Peyer's patch (tissue), 4 donors: ENCODE data around the gene SNTG2.

Source experiments
- POLR2A ChIP-seq, 2 donors: fragments of 450-650 bp; IDR thresholded peaks; one replicate each; pipeline ENCODE4 v1.5.1; 2017; ENCODE audit warnings: antibody characterized with exemption in 2 of 2, mild to moderate bottlenecking in 2 of 2, moderate library complexity in 2 of 2
- TF ChIP-seq, protein P1 (sequence below), 6 experiments: fragments of 450-650 bp in 4 of 6; fragments of 200-600 bp in 2 of 6; sonication (generic) in 1 of 6; IDR thresholded peaks; one replicate each; pipeline ENCODE4 v1.5.1; 2017 to 2019; ENCODE audit warnings: antibody characterized with exemption in 6 of 6, mild to moderate bottlenecking in 3 of 6, moderate library complexity in 1 of 6

GRCh38 chr2:1130922-1131321, 180.3 kb downstream of the SNTG2 start:
- TF ChIP-seq, protein P1, sequence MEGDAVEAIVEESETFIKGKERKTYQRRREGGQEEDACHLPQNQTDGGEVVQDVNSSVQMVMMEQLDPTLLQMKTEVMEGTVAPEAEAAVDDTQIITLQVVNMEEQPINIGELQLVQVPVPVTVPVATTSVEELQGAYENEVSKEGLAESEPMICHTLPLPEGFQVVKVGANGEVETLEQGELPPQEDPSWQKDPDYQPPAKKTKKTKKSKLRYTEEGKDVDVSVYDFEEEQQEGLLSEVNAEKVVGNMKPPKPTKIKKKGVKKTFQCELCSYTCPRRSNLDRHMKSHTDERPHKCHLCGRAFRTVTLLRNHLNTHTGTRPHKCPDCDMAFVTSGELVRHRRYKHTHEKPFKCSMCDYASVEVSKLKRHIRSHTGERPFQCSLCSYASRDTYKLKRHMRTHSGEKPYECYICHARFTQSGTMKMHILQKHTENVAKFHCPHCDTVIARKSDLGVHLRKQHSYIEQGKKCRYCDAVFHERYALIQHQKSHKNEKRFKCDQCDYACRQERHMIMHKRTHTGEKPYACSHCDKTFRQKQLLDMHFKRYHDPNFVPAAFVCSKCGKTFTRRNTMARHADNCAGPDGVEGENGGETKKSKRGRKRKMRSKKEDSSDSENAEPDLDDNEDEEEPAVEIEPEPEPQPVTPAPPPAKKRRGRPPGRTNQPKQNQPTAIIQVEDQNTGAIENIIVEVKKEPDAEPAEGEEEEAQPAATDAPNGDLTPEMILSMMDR (IDR thresholded peaks at IDR 0.05) = no peak
- no peak for TF ChIP-seq POLR2A (IDR thresholded peaks at IDR 0.05)
